Mammary epithelial cell (primary cell): Measurements from ENCODE around the gene MRC1.

ENCODE experiments used
- EZH2 ChIP-seq: IDR thresholded peaks from 2 replicates; pipeline ENCODE4 v1.6.1; 2012; ENCODE audit warnings: low read length, inconsistent platforms, borderline replicate concordance
- TF ChIP-seq, protein P1 (sequence below), 2 donors: IDR thresholded peaks in 1 of 2; conservative IDR thresholded peaks in 1 of 2; 2 replicates each; pipeline ENCODE4 v1.5.1; 2011 to 2012; ENCODE audit warnings: inconsistent platforms in 2 of 2, low read length in 2 of 2, mild to moderate bottlenecking in 2 of 2, control low read depth in 1 of 2, low read depth in 1 of 2; ENCODE audit not compliant: insufficient read depth in 1 of 2; ENCODE audit errors: extremely low read depth in 1 of 2

GRCh38 chr10:17867056-17867455, 57.9 kb downstream of the MRC1 start:
- TF ChIP-seq, protein P1, sequence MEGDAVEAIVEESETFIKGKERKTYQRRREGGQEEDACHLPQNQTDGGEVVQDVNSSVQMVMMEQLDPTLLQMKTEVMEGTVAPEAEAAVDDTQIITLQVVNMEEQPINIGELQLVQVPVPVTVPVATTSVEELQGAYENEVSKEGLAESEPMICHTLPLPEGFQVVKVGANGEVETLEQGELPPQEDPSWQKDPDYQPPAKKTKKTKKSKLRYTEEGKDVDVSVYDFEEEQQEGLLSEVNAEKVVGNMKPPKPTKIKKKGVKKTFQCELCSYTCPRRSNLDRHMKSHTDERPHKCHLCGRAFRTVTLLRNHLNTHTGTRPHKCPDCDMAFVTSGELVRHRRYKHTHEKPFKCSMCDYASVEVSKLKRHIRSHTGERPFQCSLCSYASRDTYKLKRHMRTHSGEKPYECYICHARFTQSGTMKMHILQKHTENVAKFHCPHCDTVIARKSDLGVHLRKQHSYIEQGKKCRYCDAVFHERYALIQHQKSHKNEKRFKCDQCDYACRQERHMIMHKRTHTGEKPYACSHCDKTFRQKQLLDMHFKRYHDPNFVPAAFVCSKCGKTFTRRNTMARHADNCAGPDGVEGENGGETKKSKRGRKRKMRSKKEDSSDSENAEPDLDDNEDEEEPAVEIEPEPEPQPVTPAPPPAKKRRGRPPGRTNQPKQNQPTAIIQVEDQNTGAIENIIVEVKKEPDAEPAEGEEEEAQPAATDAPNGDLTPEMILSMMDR (conservative IDR thresholded peaks at IDR 0.05 in 1 of 2, IDR thresholded peaks at IDR 0.05 in 1 of 2; ENCODE audit: extremely low read depth in 1 of 2, insufficient read depth in 1 of 2, low read depth in 1 of 2, low read length in 2 of 2), result no peak
- TF ChIP-seq EZH2, result no peak
